Adrenal gland (tissue), 12 donors: ENCODE results near the gene PCDHGB6. TPM values are rescaled to one million over a fixed set of nuclear protein-coding genes. Genes with fewer than 3 reads are reported as not detected.

Experiments
- DNase-seq, 7 donors: peaks; one replicate each; pipeline ENCODE4 v3.0.0-alpha.2; 2019 to 2020
- H3K27ac ChIP-seq, 5 donors: fragments of 200-600 bp; sonication (generic) in 4 of 5; 1 replicate in 3 of 5; 2 replicates in 2 of 5; pipeline versions ENCODE4 v1.5.1 to v1.8.0; 2016 to 2020; ENCODE audit warnings: mild to moderate bottlenecking in 1 of 5
- H3K27me3 ChIP-seq: fragments of 200-600 bp; 2 replicates; pipeline ENCODE4 v1.8.0; 2021
- H3K36me3 ChIP-seq, 2 donors: fragments of 200-600 bp; replicated peaks in 1 of 2; 1 replicate in 1 of 2; 2 replicates in 1 of 2; pipeline versions ENCODE4 v1.5.1 to v1.8.0; 2018 to 2022
- H3K4me1 ChIP-seq, 2 donors: fragments of 200-600 bp; replicated peaks in 1 of 2; 1 replicate in 1 of 2; 2 replicates in 1 of 2; pipeline versions ENCODE4 v1.5.1 to v1.8.0; 2018 to 2021
- H3K4me3 ChIP-seq, 4 donors: fragments of 200-600 bp; sonication (generic) in 3 of 4; one replicate each; pipeline ENCODE4 v1.5.1; 2016 to 2018
- H3K9me3 ChIP-seq, 3 donors: fragments of 200-600 bp; sonication (generic) in 1 of 3; replicated peaks in 1 of 3; 1 replicate in 2 of 3; 2 replicates in 1 of 3; pipeline versions ENCODE4 v1.5.1 to v1.8.0; 2016 to 2021
- CTCF ChIP-seq, 6 experiments: fragments of 450-650 bp in 4 of 6; fragments of 200-600 bp in 2 of 6; sonication (generic) in 1 of 6; IDR thresholded peaks; 1 replicate in 5 of 6; 2 replicates in 1 of 6; pipeline versions ENCODE4 v1.5.1 to v1.8.0; 2016 to 2021; ENCODE audit warnings: antibody characterized with exemption in 6 of 6, mild to moderate bottlenecking in 2 of 6, moderate library complexity in 1 of 6
- POLR2A ChIP-seq, 2 donors: fragments of 450-650 bp; IDR thresholded peaks; one replicate each; pipeline ENCODE4 v1.6.1; 2017; ENCODE audit warnings: antibody characterized with exemption in 2 of 2, mild to moderate bottlenecking in 2 of 2, moderate library complexity in 1 of 2
- WGBS, 4 donors: extraction: QIAGEN DNeasy Blood & Tissue Kit in 2 of 4; methylation state at CpG; one replicate each; pipeline versions ENCODE4 v1.1.5 to v1.1.7; 2013 to 2017; 5-methylcytosine and 5-hydroxymethylcytosine counted together
- intact Hi-C, 2 donors: fragments of 100-400 bp; cut with DNase I; formaldehyde crosslinking; loops; one replicate each; pipeline versions ENCODE4 v1.14.1 to v1.15.0; 2022 to 2023
- polyA plus RNA-seq, 3 donors: library from polyadenylated mRNA; stranded (reverse); fragments of 200-250 nt in 2 of 3; fragments of 350-450 nt in 1 of 3; fragmentation: Illumina TruSeq in 1 of 3; extraction: RNeasy Lipid Tissue Mini Kit (QIAGEN cat#74804) in 1 of 3; gene quantifications; one replicate each; pipeline ENCODE4 v1.2.3, GENCODE V29; 2013 to 2014
- total RNA-seq, 9 donors: library from RNA; depleted of rRNA in 4 of 9; stranded (reverse); fragments of >200 nt in 4 of 9; fragments of 120-200 nt in 1 of 9; fragmentation: NEBNext Ultra II Directional in 1 of 9; extraction: Animal tissue kit (Norgen Biotek cat#: 25700) in 1 of 9; gene quantifications; one replicate each; pipeline versions ENCODE4 v1.1.0 to v1.2.4, GENCODE V29; 2013 to 2023
- donor health status: healthy with polysubstance abuse.
- donor health status: Bipolar disorder and iron deficiency.
- donor health status: DM: yes; HTN: yes; CAD: no.
- donor health status: DM: no; HTN: no; CAD: no.
- donor health status: DM: no; HTN: no; CAD: no.
- donor health status: DM: yes; HTN: yes; CAD: no.

Gene PCDHGB6
- total and polyA plus RNA-seq, 12 donors: 0.61 to 15.9 (median 8.9) TPM

GRCh38 chr5:141362719-141363118, 45.1 kb upstream of the PCDHGB6 start:
- Histone ChIP-seq H3K36me3 (no peaks in the 10 kb centered on the region), H3K27me3 (no peaks in the 10 kb centered on the region), H3K9me3 (peaks cover 0 to 52% (median 15%) of the 10 kb centered on the region in 3 donors), H3K27ac (no peak overlapping the region), H3K4me3 (no peak overlapping the region), H3K4me1 (no peaks in the 10 kb centered on the region)
- no peak for DNase-seq
- intact Hi-C loops: no loop called here
- TF ChIP-seq CTCF (IDR thresholded peaks at IDR 0.05) (no peak), POLR2A (IDR thresholded peaks at IDR 0.05) (no peak)

DNA sequence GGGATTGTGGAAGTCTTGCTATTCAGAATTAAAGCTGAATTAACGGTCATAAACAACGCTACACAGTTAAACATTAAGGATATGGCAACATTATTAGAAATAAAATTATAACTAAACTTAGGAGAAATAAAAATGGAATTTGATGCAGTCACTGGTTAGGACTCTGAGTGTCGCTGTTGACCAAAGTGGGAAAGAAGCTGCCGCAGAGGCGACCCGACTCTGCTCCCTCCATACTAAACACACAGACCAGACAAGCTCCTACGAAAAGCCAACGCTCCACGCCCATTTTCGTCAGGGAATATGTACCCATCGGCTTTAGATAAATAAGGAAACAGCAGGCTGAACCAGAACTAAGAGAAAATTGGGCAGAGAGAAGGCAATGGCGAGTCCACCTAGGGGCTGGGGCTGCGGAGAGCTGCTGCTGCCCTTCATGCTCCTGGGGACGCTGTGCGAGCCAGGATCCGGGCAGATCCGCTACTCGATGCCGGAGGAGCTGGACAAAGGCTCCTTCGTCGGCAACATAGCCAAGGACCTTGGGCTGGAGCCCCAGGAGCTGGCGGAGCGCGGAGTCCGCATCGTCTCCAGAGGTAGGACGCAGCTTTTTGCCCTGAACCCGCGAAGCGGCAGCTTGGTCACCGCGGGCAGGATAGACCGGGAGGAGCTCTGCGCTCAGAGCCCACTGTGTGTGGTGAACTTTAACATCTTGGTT, 43.7 kb upstream of the PCDHGB6 start, which contains the start of gene PCDHGA5:
Gene PCDHGA5, plus strand, starts transcription at position 211 of the 709 bp plus-strand sequence. Its CDS starts 169 bp downstream, at position 380.
- Histone ChIP-seq H3K9me3 (peaks cover 3 to 52% (median 15%) of the 10 kb centered on the region in 3 donors), H3K27ac (no peak within 1 kb of the TSS), H3K27me3 (no peaks in the 10 kb centered on the region), H3K4me1 (no peaks in the 10 kb centered on the region), H3K4me3 (peak within 1 kb of the TSS in 1 of 4 donors; percentile 15), H3K36me3 (no peaks in the 10 kb centered on the region)
- no peak for DNase-seq
- WGBS, 4 donors: 11 to 24% (median 18%) methylated on average over 29 to 34 of the region's 34 CpGs
- intact Hi-C loops: no loop called here
- TF ChIP-seq CTCF (IDR thresholded peaks at IDR 0.05): peak in 1 of 6 experiments; percentile 11
- TF ChIP-seq POLR2A (IDR thresholded peaks at IDR 0.05): no peak

DNA sequence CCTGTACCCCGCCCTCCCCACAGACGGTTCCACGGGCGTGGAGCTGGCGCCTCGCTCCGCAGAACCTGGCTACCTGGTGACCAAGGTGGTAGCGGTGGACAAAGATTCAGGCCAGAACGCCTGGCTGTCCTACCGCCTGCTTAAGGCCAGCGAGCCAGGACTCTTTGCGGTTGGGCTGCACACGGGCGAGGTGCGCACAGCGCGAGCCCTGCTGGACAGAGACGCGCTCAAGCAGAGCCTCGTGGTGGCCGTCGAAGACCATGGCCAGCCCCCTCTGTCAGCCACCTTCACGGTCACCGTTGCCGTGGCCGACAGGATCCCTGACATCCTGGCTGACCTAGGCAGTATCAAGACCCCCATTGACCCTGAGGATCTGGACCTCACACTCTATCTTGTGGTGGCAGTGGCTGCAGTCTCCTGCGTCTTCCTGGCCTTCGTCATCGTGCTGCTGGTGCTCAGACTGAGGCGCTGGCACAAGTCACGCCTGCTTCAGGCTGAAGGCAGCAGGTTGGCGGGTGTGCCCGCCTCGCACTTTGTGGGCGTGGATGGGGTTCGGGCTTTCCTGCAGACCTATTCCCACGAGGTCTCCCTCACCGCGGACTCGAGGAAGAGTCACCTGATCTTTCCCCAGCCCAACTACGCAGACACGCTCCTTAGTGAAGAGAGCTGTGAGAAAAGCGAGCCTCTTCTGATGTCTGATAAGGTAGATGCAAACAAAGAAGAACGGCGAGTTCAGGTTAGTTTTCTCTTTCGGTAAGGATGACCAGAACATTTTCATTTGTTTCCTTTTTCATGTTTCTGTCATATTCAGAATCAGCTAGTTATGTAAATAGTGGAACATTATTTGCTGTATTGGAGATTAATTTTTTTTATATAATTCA, 41.6 kb upstream of the PCDHGB6 start:
- no peaks in the 10 kb centered on the region for H3K36me3 ChIP-seq
- no peaks in the 10 kb centered on the region for H3K4me1 ChIP-seq
- TF ChIP-seq POLR2A (IDR thresholded peaks at IDR 0.05) (no peak), CTCF (IDR thresholded peaks at IDR 0.05) (no peak)
- no peak for DNase-seq
- WGBS, 4 donors: 25 to 34% (median 29%) methylated on average over 15 to 46 of the region's 46 CpGs
- no peak overlapping the region for H3K27ac ChIP-seq
- H3K27me3 ChIP-seq: no peaks in the 10 kb centered on the region
- no peak overlapping the region for H3K4me3 ChIP-seq
- H3K9me3 ChIP-seq: peaks cover 4 to 50% (median 15%) of the 10 kb centered on the region in 3 donors
- intact Hi-C loops: no loop called here
